DND-41 (cell line): ENCODE results near the gene NFIA.

ENCODE experiments used
- CTCF ChIP-seq: IDR thresholded peaks from 2 replicates; pipeline ENCODE4 v1.5.1; 2012; ENCODE audit warnings: borderline replicate concordance, low read length, moderate library complexity, mild to moderate bottlenecking; ENCODE audit not compliant: poor library complexity, severe bottlenecking; ENCODE audit errors: extremely low read depth
- EZH2 ChIP-seq: IDR thresholded peaks from 3 replicates; pipeline ENCODE4 v1.6.1; 2012; ENCODE audit warnings: borderline replicate concordance, low read depth, mild to moderate bottlenecking, moderate library complexity, low read length, inconsistent platforms; ENCODE audit not compliant: severe bottlenecking

DNA sequence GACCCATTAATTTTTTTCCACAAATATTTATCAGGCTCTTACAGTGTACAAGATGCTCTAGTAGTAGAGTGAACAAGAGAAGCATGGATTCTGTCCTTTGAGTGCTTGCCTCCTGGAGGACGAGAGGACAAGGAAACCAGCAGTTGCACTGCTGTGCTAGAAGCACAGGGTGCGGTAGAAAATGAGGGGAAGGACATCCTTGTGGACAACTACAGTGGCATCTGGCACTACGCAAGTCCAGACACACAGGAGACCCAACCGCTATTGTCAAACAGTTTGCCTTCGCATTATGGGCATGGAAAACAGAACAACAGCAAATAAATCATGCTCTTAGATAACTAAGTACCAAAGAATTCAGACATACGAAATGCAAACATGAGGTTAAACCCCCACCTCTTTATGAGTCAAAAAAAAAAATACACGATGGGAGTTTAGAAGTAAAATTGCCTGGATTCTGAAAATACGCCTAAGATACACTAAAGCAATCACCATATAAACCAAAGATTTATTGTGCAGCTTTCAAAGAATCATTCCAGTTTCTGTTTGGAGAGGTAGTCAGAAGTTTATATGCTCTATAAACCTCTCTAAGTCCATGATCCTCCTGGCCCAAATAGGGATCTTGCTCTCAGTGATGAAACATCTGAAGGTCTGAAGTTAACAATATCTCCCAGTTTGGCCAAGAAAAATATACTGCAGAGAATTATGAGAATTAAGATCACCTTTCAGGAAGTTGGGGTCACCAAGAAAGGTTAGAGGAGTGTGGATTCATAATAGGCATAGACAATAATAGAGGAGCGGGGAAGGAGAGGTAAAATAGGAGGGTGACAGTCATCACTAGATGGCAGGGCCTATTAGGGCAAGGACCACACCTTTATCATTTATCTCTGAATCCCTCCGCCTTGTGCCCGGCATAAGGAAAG lies 307.8 kb downstream of the NFIA start:
- TF ChIP-seq EZH2 (no peak), CTCF (no peak)
